ENCODE results near the gene TBC1D7. TPM values are rescaled to one million over a fixed set of nuclear protein-coding genes. Genes with fewer than 3 reads are reported as not detected.

Gene TBC1D7
- total RNA-seq, 4 donors from 2014 or later = 6.9 to 10.7 (median 9.6) TPM

DNA sequence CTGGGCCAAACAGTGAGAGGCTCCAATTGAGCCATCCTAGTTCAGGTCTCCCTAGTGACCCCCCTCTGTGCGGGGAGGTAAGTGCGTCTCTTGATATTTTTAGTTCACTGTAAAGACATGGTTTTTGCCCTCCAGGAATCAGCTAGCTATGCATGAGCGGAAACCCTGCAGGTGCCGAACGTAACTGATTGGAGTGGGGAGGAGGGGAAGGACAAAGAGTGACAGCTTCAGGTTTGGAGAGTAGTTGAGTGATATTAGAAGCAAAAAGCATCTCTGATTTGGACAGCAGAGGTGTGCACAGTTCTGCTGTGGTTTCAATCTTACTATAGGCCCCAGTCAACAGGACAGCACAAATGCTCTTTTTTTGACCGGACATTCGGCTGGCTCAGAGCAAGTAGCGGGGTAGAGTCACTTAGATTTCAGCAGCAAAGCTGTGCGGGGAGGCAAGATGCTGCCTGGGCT is 31.8 kb downstream of the TBC1D7 start:
- H3K27me3 ChIP-seq = no peaks in the 10 kb centered on the region
- 65 to 66% methylated on average over 9 of the region's 9 CpGs for WGBS, 2 donors
- H3K36me3 ChIP-seq = peaks cover 0 to 9% of the 10 kb centered on the region in 2 donors
- no peaks in the 10 kb centered on the region for H3K4me1 ChIP-seq
- intact Hi-C loops (cut with DNase I) = no loop called here
- H3K27ac ChIP-seq = no peak overlapping the region
- no peak for TF ChIP-seq POLR2A (IDR thresholded peaks at IDR 0.05)
- TF ChIP-seq, protein P1, sequence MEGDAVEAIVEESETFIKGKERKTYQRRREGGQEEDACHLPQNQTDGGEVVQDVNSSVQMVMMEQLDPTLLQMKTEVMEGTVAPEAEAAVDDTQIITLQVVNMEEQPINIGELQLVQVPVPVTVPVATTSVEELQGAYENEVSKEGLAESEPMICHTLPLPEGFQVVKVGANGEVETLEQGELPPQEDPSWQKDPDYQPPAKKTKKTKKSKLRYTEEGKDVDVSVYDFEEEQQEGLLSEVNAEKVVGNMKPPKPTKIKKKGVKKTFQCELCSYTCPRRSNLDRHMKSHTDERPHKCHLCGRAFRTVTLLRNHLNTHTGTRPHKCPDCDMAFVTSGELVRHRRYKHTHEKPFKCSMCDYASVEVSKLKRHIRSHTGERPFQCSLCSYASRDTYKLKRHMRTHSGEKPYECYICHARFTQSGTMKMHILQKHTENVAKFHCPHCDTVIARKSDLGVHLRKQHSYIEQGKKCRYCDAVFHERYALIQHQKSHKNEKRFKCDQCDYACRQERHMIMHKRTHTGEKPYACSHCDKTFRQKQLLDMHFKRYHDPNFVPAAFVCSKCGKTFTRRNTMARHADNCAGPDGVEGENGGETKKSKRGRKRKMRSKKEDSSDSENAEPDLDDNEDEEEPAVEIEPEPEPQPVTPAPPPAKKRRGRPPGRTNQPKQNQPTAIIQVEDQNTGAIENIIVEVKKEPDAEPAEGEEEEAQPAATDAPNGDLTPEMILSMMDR (IDR thresholded peaks at IDR 0.05) = peak in 1 of 6 experiments; percentile 37
- no peak overlapping the region for H3K4me3 ChIP-seq (replicated peaks in 1 of 3)
- peak; percentile 50 to 53 for DNase-seq
- no peaks in the 10 kb centered on the region for H3K9me3 ChIP-seq

GRCh38 chr6:13295576-13295975 is 32.8 kb downstream of the TBC1D7 start:
- TF ChIP-seq, protein P1 (IDR thresholded peaks at IDR 0.05) = no peak
- no peak for TF ChIP-seq POLR2A (IDR thresholded peaks at IDR 0.05)
- intact Hi-C loops (cut with DNase I) = no loop called here
- Histone ChIP-seq H3K4me1 (no peaks in the 10 kb centered on the region), H3K27me3 (no peaks in the 10 kb centered on the region), H3K27ac (no peak overlapping the region), H3K9me3 (no peaks in the 10 kb centered on the region), H3K36me3 (peaks cover 0 to 9% of the 10 kb centered on the region in 2 donors), H3K4me3 (replicated peaks in 1 of 3) (no peak overlapping the region)
- 94 to 96% methylated on average over 7 to 11 of the region's 11 CpGs for WGBS, 2 donors
- DNase-seq = no peak

- Histone ChIP-seq H3K27ac (no peak overlapping the region), H3K4me1 (no peaks in the 10 kb centered on the region), H3K36me3 (peaks cover 0 to 9% of the 10 kb centered on the region in 2 donors), H3K9me3 (no peaks in the 10 kb centered on the region), H3K4me3 (replicated peaks in 1 of 3) (no peak overlapping the region), H3K27me3 (no peaks in the 10 kb centered on the region)
- 73 to 78% methylated on average over 13 of the region's 13 CpGs for WGBS, 2 donors
- TF ChIP-seq, protein P1 (IDR thresholded peaks at IDR 0.05) = no peak
- intact Hi-C loops (cut with DNase I) = no loop called here
- DNase-seq = no peak
These were observed 33.8 kb downstream of the TBC1D7 start for GRCh38 chr6:13294499-13295069.

DNA sequence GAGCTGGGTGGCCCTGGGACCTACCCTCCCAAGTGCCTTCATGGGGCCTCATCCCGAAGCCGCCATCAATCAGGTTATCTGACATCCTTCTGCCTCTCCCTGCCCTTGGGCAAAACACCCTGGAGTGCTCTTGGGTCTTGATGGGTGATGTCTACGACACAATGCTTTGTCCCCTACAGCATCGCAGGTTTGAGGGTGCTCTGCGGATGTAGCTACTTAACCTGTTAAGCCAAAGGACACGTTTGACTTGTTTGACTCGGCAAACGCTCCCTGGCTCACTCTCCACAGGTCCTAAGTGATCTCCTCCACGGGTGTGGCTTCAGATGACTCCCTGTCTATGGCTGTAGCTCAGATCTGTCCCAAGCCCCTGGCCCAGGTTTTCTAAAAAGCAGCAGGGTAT is 35.6 kb downstream of the TBC1D7 start:
- no peak for DNase-seq
- H3K4me3 ChIP-seq (replicated peaks in 1 of 3) = no peak overlapping the region
- H3K36me3 ChIP-seq = peaks cover 0 to 9% of the 10 kb centered on the region in 2 donors
- TF ChIP-seq POLR2A (IDR thresholded peaks at IDR 0.05) = no peak
- H3K4me1 ChIP-seq = peaks cover 0 to under 1% of the 10 kb centered on the region in 2 donors
- no peaks in the 10 kb centered on the region for H3K27me3 ChIP-seq
- no peak overlapping the region for H3K27ac ChIP-seq
- 90 to 91% methylated on average over 9 of the region's 9 CpGs for WGBS, 2 donors
- intact Hi-C loops (cut with DNase I) = no loop called here
- no peaks in the 10 kb centered on the region for H3K9me3 ChIP-seq

GRCh38 chr6:13290335-13290734 is 38.0 kb downstream of the TBC1D7 start:
- peaks cover 4 to 9% of the 10 kb centered on the region in 2 donors for H3K36me3 ChIP-seq
- H3K4me1 ChIP-seq = peaks cover 0 to 4% of the 10 kb centered on the region in 2 donors

More at GRCh38 chr6:13290335-13290734, 38.0 kb downstream of the TBC1D7 start:
- 98 to 99% methylated on average over 2 of the region's 2 CpGs for WGBS, 2 donors
- no peak overlapping the region for H3K4me3 ChIP-seq (replicated peaks in 1 of 3)
- H3K27ac ChIP-seq = no peak overlapping the region
- no peak for TF ChIP-seq POLR2A (IDR thresholded peaks at IDR 0.05)
- TF ChIP-seq, protein P1 (IDR thresholded peaks at IDR 0.05) = no peak
- intact Hi-C loops (cut with DNase I) = no loop called here
- H3K9me3 ChIP-seq = no peaks in the 10 kb centered on the region
- DNase-seq = no peak
- H3K27me3 ChIP-seq = no peaks in the 10 kb centered on the region

Measured in thyroid gland (tissue), 4 donors.